Liver (tissue), 9 donors: Measurements from ENCODE around the gene CACTIN. TPM values are rescaled to one million over a fixed set of nuclear protein-coding genes. Genes with fewer than 3 reads are reported as not detected.

Experiments used
- DNase-seq: peaks from one replicate; pipeline ENCODE4 v3.0.0-alpha.2; 2017; ENCODE audit warnings: low spot score
- H3K27ac ChIP-seq, 2 donors: one replicate each; pipeline ENCODE4 v1.7.0; 2013; ENCODE audit warnings: inconsistent platforms in 2 of 2, low read length in 2 of 2, control low read depth in 1 of 2, low read depth in 1 of 2, mild to moderate bottlenecking in 1 of 2
- H3K27me3 ChIP-seq, 4 donors: one replicate each; pipeline versions ENCODE4 v1.6.1 to v1.7.0; 2013; ENCODE audit warnings: low read length in 3 of 4, inconsistent platforms in 1 of 4, mild to moderate bottlenecking in 1 of 4, moderate library complexity in 1 of 4; ENCODE audit not compliant: control insufficient read depth in 4 of 4, insufficient read depth in 4 of 4
- H3K36me3 ChIP-seq, 4 donors: one replicate each; pipeline versions ENCODE4 v1.6.1 to v1.7.0; 2013; ENCODE audit warnings: low read length in 3 of 4, mild to moderate bottlenecking in 3 of 4, low read depth in 1 of 4, moderate library complexity in 1 of 4; ENCODE audit not compliant: control insufficient read depth in 4 of 4, insufficient read depth in 3 of 4
- H3K4me1 ChIP-seq, 4 donors: one replicate each; pipeline versions ENCODE4 v1.6.1 to v1.7.0; 2013; ENCODE audit warnings: low read length in 3 of 4, mild to moderate bottlenecking in 3 of 4, moderate library complexity in 1 of 4; ENCODE audit not compliant: control insufficient read depth in 4 of 4, insufficient read depth in 4 of 4
- H3K4me3 ChIP-seq, 3 donors: one replicate each; pipeline versions ENCODE4 v1.6.1 to v1.7.0; 2013; ENCODE audit warnings: low read length in 3 of 3, control low read depth in 1 of 3, low read depth in 1 of 3, mild to moderate bottlenecking in 1 of 3
- H3K9ac ChIP-seq, 2 donors: one replicate each; pipeline ENCODE4 v1.7.0; 2013; ENCODE audit warnings: low read length in 2 of 2, mild to moderate bottlenecking in 2 of 2, moderate library complexity in 2 of 2, control low read depth in 1 of 2, low read depth in 1 of 2
- H3K9me3 ChIP-seq, 4 donors: one replicate each; pipeline versions ENCODE4 v1.6.1 to v1.7.0; 2013; ENCODE audit warnings: low read length in 3 of 4; ENCODE audit not compliant: control insufficient read depth in 4 of 4
- EGR1 ChIP-seq, 2 donors: IDR thresholded peaks; 2 replicates each; pipeline ENCODE4 v1.6.1; 2016 to 2018; ENCODE audit warnings: antibody characterized with exemption in 2 of 2, low read depth in 2 of 2
- FOXA1 ChIP-seq: IDR thresholded peaks from 2 replicates; pipeline ENCODE4 v1.6.1; 2016; ENCODE audit warnings: antibody characterized with exemption
- FOXA2 ChIP-seq: IDR thresholded peaks from 2 replicates; pipeline ENCODE4 v1.6.1; 2016; ENCODE audit warnings: antibody characterized with exemption
- GABPA ChIP-seq, 2 donors: IDR thresholded peaks in 1 of 2; conservative IDR thresholded peaks in 1 of 2; 2 replicates each; pipeline ENCODE4 v1.6.1; 2016; ENCODE audit warnings: antibody characterized with exemption in 2 of 2, mild to moderate bottlenecking in 1 of 2, moderate library complexity in 1 of 2
- HNF4A ChIP-seq, 2 donors: conservative IDR thresholded peaks; 2 replicates each; pipeline ENCODE4 v1.6.1; 2016; ENCODE audit warnings: antibody characterized with exemption in 2 of 2, mild to moderate bottlenecking in 2 of 2
- HNF4G ChIP-seq: IDR thresholded peaks from 2 replicates; pipeline ENCODE4 v1.6.1; 2016; ENCODE audit warnings: antibody characterized with exemption
- JUND ChIP-seq, 2 donors: IDR thresholded peaks; 2 replicates each; pipeline ENCODE4 v1.6.1; 2016; ENCODE audit warnings: antibody characterized with exemption in 2 of 2
- NR2F2 ChIP-seq: IDR thresholded peaks from 2 replicates; pipeline ENCODE4 v1.6.1; 2016; ENCODE audit warnings: antibody characterized with exemption
- RAD21 ChIP-seq, 2 donors: IDR thresholded peaks; 2 replicates each; pipeline ENCODE4 v1.6.1; 2016; ENCODE audit warnings: antibody characterized with exemption in 2 of 2, mild to moderate bottlenecking in 2 of 2
- RXRA ChIP-seq, 2 donors: IDR thresholded peaks; 2 replicates each; pipeline ENCODE4 v1.6.1; 2017 to 2018; ENCODE audit warnings: antibody characterized with exemption in 2 of 2, mild to moderate bottlenecking in 1 of 2
- SP1 ChIP-seq: IDR thresholded peaks from 2 replicates; pipeline ENCODE4 v1.6.1; 2018; ENCODE audit warnings: antibody characterized with exemption, mild to moderate bottlenecking
- TAF1 ChIP-seq: conservative IDR thresholded peaks from 2 replicates; pipeline ENCODE4 v1.6.1; 2016; ENCODE audit warnings: antibody characterized with exemption, mild to moderate bottlenecking
- YY1 ChIP-seq: IDR thresholded peaks from 2 replicates; pipeline ENCODE4 v1.6.1; 2016; ENCODE audit warnings: antibody characterized with exemption, mild to moderate bottlenecking
- WGBS: extraction: QIAGEN DNeasy Blood & Tissue Kit; methylation state at CpG from one replicate; pipeline ENCODE4 v1.1.7; 2013; 5-methylcytosine and 5-hydroxymethylcytosine counted together
- polyA plus RNA-seq, 2 donors: library from polyadenylated mRNA; stranded (reverse) in 1 of 2; unstranded in 1 of 2; fragments of 200-250 nt in 1 of 2; fragments of >200 nt in 1 of 2; fragmentation: Nextera tagmentation in 1 of 2; extraction: Ambion mirVana in 1 of 2; gene quantifications; one replicate each; pipeline versions ENCODE4 v1.2.1 to v1.2.3, GENCODE V29; 2013 to 2015
- total RNA-seq, 2 donors: library from RNA; depleted of rRNA; stranded (reverse); fragments of >200 nt; gene quantifications; one replicate each; pipeline ENCODE4 v1.2.3, GENCODE V29; 2014
- TF ChIP-seq, protein P1 (sequence below): IDR thresholded peaks from 2 replicates; pipeline ENCODE4 v1.6.1; 2016; ENCODE audit warnings: antibody characterized with exemption, mild to moderate bottlenecking
- TF ChIP-seq, protein P2 (sequence below): IDR thresholded peaks from 2 replicates; pipeline ENCODE4 v1.6.1; 2016; ENCODE audit warnings: antibody characterized with exemption
- TF ChIP-seq, protein P3 (sequence below): fragments of 150-350 bp; IDR thresholded peaks from 2 replicates; pipeline ENCODE4 v1.5.1; 2017; ENCODE audit warnings: improper control_type of control experiment, low read depth, low read length; ENCODE audit not compliant: missing input control
- TF ChIP-seq, protein P4 (sequence below): IDR thresholded peaks from 2 replicates; pipeline ENCODE4 v1.6.1; 2016; ENCODE audit warnings: antibody characterized with exemption
- TF ChIP-seq, protein P5 (sequence below): IDR thresholded peaks from 2 replicates; pipeline ENCODE4 v1.6.1; 2016; ENCODE audit warnings: antibody characterized with exemption
- donor health status: healthy.
- donor health status: healthy.
- donor health status: healthy.
- donor health status: healthy.
- donor health status: healthy.

Gene CACTIN
- total and polyA plus RNA-seq, 4 donors = 1.9 to 13.2 (median 10.0) TPM

DNA sequence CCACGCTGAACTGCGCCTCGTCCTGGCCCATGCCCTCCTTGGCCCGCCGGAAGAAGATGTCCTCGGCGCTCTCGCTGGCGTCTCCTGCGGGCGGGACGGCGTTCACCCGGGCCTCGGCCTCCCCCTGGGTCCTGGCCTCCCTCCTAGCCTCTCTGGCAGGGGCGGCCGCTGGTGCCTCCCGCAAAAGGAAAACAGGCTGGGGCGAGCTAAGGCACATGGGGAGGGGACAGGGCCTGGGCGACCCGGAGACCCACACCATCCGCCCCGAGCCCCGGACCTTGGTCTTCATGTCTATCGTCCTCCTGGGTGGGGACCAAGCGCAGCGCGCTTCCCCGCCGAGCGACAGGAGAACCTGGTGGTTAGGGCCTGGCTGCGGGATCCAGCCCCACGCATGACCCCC, 14.3 kb downstream of the CACTIN start:
- 98% methylated on average over 33 of the region's 33 CpGs for WGBS
- peaks cover 0 to 3% (median 2%) of the 10 kb centered on the region in 4 donors for H3K4me1 ChIP-seq

More for the DNA sequence above, 14.3 kb downstream of the CACTIN start:
- Histone ChIP-seq H3K4me3 (no peak overlapping the region), H3K27me3 (no peaks in the 10 kb centered on the region), H3K9me3 (no peaks in the 10 kb centered on the region), H3K9ac (no peak overlapping the region), H3K27ac (peak overlapping the region in 1 of 2 donors; percentile 59), H3K36me3 (peaks cover 4 to 21% (median 8%) of the 10 kb centered on the region in 4 donors)
- no peak for DNase-seq
- TF ChIP-seq FOXA2 = no peak
- TF ChIP-seq HNF4G = no peak
- TF ChIP-seq JUND (IDR thresholded peaks at IDR 0.05) = no peak
- TF ChIP-seq, protein P1, sequence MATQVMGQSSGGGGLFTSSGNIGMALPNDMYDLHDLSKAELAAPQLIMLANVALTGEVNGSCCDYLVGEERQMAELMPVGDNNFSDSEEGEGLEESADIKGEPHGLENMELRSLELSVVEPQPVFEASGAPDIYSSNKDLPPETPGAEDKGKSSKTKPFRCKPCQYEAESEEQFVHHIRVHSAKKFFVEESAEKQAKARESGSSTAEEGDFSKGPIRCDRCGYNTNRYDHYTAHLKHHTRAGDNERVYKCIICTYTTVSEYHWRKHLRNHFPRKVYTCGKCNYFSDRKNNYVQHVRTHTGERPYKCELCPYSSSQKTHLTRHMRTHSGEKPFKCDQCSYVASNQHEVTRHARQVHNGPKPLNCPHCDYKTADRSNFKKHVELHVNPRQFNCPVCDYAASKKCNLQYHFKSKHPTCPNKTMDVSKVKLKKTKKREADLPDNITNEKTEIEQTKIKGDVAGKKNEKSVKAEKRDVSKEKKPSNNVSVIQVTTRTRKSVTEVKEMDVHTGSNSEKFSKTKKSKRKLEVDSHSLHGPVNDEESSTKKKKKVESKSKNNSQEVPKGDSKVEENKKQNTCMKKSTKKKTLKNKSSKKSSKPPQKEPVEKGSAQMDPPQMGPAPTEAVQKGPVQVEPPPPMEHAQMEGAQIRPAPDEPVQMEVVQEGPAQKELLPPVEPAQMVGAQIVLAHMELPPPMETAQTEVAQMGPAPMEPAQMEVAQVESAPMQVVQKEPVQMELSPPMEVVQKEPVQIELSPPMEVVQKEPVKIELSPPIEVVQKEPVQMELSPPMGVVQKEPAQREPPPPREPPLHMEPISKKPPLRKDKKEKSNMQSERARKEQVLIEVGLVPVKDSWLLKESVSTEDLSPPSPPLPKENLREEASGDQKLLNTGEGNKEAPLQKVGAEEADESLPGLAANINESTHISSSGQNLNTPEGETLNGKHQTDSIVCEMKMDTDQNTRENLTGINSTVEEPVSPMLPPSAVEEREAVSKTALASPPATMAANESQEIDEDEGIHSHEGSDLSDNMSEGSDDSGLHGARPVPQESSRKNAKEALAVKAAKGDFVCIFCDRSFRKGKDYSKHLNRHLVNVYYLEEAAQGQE = no peak
- no peak for TF ChIP-seq SP1
- TF ChIP-seq RXRA (IDR thresholded peaks at IDR 0.05) = no peak
- no peak for TF ChIP-seq NR2F2
- TF ChIP-seq, protein P2, sequence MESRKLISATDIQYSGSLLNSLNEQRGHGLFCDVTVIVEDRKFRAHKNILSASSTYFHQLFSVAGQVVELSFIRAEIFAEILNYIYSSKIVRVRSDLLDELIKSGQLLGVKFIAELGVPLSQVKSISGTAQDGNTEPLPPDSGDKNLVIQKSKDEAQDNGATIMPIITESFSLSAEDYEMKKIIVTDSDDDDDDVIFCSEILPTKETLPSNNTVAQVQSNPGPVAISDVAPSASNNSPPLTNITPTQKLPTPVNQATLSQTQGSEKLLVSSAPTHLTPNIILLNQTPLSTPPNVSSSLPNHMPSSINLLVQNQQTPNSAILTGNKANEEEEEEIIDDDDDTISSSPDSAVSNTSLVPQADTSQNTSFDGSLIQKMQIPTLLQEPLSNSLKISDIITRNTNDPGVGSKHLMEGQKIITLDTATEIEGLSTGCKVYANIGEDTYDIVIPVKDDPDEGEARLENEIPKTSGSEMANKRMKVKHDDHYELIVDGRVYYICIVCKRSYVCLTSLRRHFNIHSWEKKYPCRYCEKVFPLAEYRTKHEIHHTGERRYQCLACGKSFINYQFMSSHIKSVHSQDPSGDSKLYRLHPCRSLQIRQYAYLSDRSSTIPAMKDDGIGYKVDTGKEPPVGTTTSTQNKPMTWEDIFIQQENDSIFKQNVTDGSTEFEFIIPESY = no peak
- TF ChIP-seq, protein P3, sequence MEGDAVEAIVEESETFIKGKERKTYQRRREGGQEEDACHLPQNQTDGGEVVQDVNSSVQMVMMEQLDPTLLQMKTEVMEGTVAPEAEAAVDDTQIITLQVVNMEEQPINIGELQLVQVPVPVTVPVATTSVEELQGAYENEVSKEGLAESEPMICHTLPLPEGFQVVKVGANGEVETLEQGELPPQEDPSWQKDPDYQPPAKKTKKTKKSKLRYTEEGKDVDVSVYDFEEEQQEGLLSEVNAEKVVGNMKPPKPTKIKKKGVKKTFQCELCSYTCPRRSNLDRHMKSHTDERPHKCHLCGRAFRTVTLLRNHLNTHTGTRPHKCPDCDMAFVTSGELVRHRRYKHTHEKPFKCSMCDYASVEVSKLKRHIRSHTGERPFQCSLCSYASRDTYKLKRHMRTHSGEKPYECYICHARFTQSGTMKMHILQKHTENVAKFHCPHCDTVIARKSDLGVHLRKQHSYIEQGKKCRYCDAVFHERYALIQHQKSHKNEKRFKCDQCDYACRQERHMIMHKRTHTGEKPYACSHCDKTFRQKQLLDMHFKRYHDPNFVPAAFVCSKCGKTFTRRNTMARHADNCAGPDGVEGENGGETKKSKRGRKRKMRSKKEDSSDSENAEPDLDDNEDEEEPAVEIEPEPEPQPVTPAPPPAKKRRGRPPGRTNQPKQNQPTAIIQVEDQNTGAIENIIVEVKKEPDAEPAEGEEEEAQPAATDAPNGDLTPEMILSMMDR = no peak
- TF ChIP-seq, protein P4, sequence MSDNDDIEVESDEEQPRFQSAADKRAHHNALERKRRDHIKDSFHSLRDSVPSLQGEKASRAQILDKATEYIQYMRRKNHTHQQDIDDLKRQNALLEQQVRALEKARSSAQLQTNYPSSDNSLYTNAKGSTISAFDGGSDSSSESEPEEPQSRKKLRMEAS = no peak
- TF ChIP-seq YY1 = no peak
- TF ChIP-seq HNF4A (conservative IDR thresholded peaks at IDR 0.05) = no peak
- TF ChIP-seq GABPA (IDR thresholded peaks at IDR 0.05 in 1 of 2, conservative IDR thresholded peaks at IDR 0.05 in 1 of 2) = no peak
- TF ChIP-seq RAD21 (IDR thresholded peaks at IDR 0.05) = no peak
- no peak for TF ChIP-seq EGR1 (IDR thresholded peaks at IDR 0.05; ENCODE audit: low read depth in 2 of 2)
- TF ChIP-seq TAF1 = no peak
- TF ChIP-seq, protein P5, sequence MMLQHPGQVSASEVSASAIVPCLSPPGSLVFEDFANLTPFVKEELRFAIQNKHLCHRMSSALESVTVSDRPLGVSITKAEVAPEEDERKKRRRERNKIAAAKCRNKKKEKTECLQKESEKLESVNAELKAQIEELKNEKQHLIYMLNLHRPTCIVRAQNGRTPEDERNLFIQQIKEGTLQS = no peak
- TF ChIP-seq FOXA1 = no peak
